ENCODE results near the gene AMZ2. TPM values are rescaled to one million over a fixed set of nuclear protein-coding genes. Genes with fewer than 3 reads are reported as not detected.
A peak's percentile ranks its signal among the peaks of the same experiment; 100 is the strongest.
"Not testable (repeated sequence)": the region's sequence is repeated elsewhere in the genome, so short reads cannot be mapped to it uniquely, and the experiment has no call there.

AMZ2 gene
- polyA plus RNA-seq, 3 donors, result 34.0 to 67.6 (median 67.2) TPM

DNA sequence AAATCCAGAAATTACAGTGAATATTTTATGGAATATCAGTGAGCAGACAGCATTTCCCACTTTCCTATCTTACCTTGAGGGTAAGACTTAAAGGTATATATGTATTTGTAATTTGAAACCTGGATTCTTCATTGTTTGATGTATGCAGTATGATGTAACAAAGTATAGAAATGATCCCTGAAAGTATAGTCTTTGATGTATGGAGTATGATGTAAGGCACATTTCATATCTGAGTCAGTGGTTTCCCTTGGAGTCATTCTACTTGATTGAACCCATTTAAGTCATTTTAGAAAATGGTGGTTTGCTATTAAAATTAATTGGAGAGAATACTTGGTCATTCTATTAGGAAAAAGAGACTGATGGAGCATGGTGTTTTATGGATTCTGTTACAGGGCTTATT is 10.1 kb downstream of the AMZ2 start:
- H3K79me2 ChIP-seq (ENCODE audit: insufficient read depth, low read length), result no peaks in the 10 kb centered on the region
- peaks cover 0 to 6% of the 10 kb centered on the region in 2 donors for H3K27me3 ChIP-seq (ENCODE audit: control insufficient read depth in 2 of 2, insufficient read depth in 2 of 2, low read length in 2 of 2)
- peak overlapping the region in 3 of 7 donors; percentile 13 to 53 (median 25) for H3K27ac Mint-ChIP-seq
- H3K4me2 ChIP-seq (replicated peaks; ENCODE audit: extremely low read depth, low read length, poor library complexity, severe bottlenecking), result no peak overlapping the region
- TF ChIP-seq, protein P1, sequence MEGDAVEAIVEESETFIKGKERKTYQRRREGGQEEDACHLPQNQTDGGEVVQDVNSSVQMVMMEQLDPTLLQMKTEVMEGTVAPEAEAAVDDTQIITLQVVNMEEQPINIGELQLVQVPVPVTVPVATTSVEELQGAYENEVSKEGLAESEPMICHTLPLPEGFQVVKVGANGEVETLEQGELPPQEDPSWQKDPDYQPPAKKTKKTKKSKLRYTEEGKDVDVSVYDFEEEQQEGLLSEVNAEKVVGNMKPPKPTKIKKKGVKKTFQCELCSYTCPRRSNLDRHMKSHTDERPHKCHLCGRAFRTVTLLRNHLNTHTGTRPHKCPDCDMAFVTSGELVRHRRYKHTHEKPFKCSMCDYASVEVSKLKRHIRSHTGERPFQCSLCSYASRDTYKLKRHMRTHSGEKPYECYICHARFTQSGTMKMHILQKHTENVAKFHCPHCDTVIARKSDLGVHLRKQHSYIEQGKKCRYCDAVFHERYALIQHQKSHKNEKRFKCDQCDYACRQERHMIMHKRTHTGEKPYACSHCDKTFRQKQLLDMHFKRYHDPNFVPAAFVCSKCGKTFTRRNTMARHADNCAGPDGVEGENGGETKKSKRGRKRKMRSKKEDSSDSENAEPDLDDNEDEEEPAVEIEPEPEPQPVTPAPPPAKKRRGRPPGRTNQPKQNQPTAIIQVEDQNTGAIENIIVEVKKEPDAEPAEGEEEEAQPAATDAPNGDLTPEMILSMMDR (IDR thresholded peaks at IDR 0.05), result no peak
- H3K9me3 ChIP-seq (replicated peaks in 1 of 2; ENCODE audit: control insufficient read depth in 1 of 2, insufficient read depth in 1 of 2, low read length in 2 of 2), result no peaks in the 10 kb centered on the region
- H3K9ac ChIP-seq (ENCODE audit: insufficient read depth, low read length, poor library complexity, severe bottlenecking), result no peak overlapping the region
- H3K4me1 Mint-ChIP-seq, result peaks cover 68% of the 10 kb centered on the region
- H3K27ac ChIP-seq (ENCODE audit: low read depth in 1 of 2, low read length in 2 of 2), result no peak overlapping the region
- H3K4me3 Mint-ChIP-seq, result peak overlapping the region in 1 of 2 donors; percentile 26
- peaks cover 34 to 41% of the 10 kb centered on the region in 2 donors for H3K4me1 ChIP-seq (ENCODE audit: control insufficient read depth in 1 of 2, insufficient read depth in 2 of 2, low read length in 2 of 2)
- peaks cover 46 to 63% of the 10 kb centered on the region in 2 donors for H3K36me3 Mint-ChIP-seq
- no peak overlapping the region for H3K4me3 ChIP-seq (replicated peaks in 1 of 3; ENCODE audit: low read depth in 2 of 3, low read length in 3 of 3)
- peak in 2 of 3 donors; percentile 38 to 54 for DNase-seq
- H3K36me3 ChIP-seq (replicated peaks in 1 of 2; ENCODE audit: control insufficient read depth in 1 of 2, insufficient read depth in 2 of 2, low read length in 2 of 2), result peaks cover 0 to 2% of the 10 kb centered on the region in 2 donors
- intact Hi-C loops (cut with micrococcal nuclease), result no loop called here
- peaks cover 0 to 4% (median 0%) of the 10 kb centered on the region in 7 donors for H3K9me3 Mint-ChIP-seq
- H4K20me1 ChIP-seq (ENCODE audit: insufficient read depth, low read length), result no peaks in the 10 kb centered on the region
- no peak overlapping the region for H2AFZ ChIP-seq (ENCODE audit: insufficient read depth, low read depth, low read length, poor library complexity, severe bottlenecking)
- H3K27me3 Mint-ChIP-seq (ENCODE audit: low read depth in 3 of 3), result peaks cover 8 to 13% (median 11%) of the 10 kb centered on the region in 3 donors

DNA sequence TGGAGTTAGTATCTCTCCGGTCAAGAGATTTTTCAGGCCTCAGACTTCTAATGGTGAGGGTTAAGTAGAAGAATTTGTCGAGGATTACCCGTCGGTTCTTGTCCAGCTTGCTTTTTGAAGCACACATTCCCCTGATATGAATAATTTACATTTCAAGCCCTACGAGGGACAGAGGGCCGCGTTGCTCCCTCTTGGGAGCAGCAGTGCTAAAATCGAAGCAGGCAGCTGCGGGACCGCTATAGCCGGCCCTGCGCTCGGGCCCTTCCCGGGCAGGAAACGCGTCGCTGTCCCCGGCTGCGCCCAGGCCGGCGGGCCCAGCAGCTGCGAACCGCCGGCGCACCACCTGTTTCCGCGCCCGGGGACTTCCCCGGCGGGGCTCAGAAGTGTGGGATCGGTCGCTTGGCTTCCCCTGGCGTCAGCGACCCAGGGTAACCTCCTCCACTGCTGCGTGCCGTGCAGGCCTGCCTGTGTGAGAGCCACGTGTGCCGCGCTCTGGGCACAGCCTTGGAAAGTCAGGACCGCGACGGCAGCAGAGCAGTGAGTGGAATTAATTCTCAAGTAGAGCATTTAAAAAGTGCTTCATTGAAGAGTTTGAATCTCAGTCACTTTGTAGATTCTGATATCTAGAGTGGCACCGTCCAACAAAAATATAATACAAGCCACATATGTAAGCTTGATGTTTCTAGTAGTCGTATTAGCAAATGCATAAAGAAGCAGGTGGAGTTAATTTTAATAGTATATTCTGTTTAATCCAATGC is 11.2 kb downstream of the AMZ2 start:
- H3K4me2 ChIP-seq (replicated peaks; ENCODE audit: extremely low read depth, low read length, poor library complexity, severe bottlenecking); H3K27ac ChIP-seq (ENCODE audit: low read depth in 1 of 2, low read length in 2 of 2); intact Hi-C loops (cut with micrococcal nuclease); H3K9me3 ChIP-seq (replicated peaks in 1 of 2; ENCODE audit: control insufficient read depth in 1 of 2, insufficient read depth in 1 of 2, low read length in 2 of 2); H3K36me3 ChIP-seq (replicated peaks in 1 of 2; ENCODE audit: control insufficient read depth in 1 of 2, insufficient read depth in 2 of 2, low read length in 2 of 2); H3K9ac ChIP-seq (ENCODE audit: insufficient read depth, low read length, poor library complexity, severe bottlenecking); H3K9me3 Mint-ChIP-seq; H4K20me1 ChIP-seq (ENCODE audit: insufficient read depth, low read length); H3K79me2 ChIP-seq (ENCODE audit: insufficient read depth, low read length); H2AFZ ChIP-seq (ENCODE audit: insufficient read depth, low read depth, low read length, poor library complexity, severe bottlenecking); H3K27me3 ChIP-seq (ENCODE audit: control insufficient read depth in 2 of 2, insufficient read depth in 2 of 2, low read length in 2 of 2): not testable (repeated sequence)
- H3K27ac Mint-ChIP-seq, result peak overlapping the region in 5 of 7 donors; percentile 30 to 79 (median 63)
- peaks cover 7 to 11% (median 8%) of the 10 kb centered on the region in 3 donors for H3K27me3 Mint-ChIP-seq (ENCODE audit: low read depth in 3 of 3)
- WGBS (ENCODE audit: insufficient coverage), result 0% methylated on average over 9 of the region's 44 CpGs
- H3K4me3 Mint-ChIP-seq, result peak overlapping the region; percentile 58 to 83
- Histone ChIP-seq H3K4me3 (replicated peaks in 1 of 3; ENCODE audit: low read depth in 2 of 3, low read length in 3 of 3) (peak overlapping the region in 1 of 3 experiments; percentile 39), H3K4me1 (ENCODE audit: control insufficient read depth in 1 of 2, insufficient read depth in 2 of 2, low read length in 2 of 2) (peaks cover 38 to 43% of the 10 kb centered on the region in 2 donors)
- H3K36me3 Mint-ChIP-seq, result peaks cover 39 to 55% of the 10 kb centered on the region in 2 donors
- DNase-seq, result peak; percentile 59 to 87 (median 77)
- H3K4me1 Mint-ChIP-seq, result peaks cover 63% of the 10 kb centered on the region

DNA sequence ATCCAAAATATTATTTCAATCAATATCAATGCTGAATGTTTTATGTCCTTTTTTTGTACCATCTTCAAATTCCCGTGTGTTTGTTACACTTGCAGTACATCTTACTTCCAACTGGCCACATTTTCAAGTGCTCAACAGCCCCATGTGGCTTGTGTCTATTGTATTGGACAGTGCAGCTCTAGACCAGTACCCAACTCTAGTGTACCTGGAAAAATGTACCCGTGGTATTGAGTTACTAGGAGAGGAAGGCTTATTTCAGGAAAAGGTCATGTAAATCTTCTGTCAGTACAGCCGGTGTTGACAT is 11.8 kb downstream of the AMZ2 start:
- H3K4me1 ChIP-seq (ENCODE audit: control insufficient read depth in 1 of 2, insufficient read depth in 2 of 2, low read length in 2 of 2), result peaks cover 38 to 42% of the 10 kb centered on the region in 2 donors
- H3K79me2 ChIP-seq (ENCODE audit: insufficient read depth, low read length); H3K4me2 ChIP-seq (replicated peaks; ENCODE audit: extremely low read depth, low read length, poor library complexity, severe bottlenecking); H3K36me3 ChIP-seq (replicated peaks in 1 of 2; ENCODE audit: control insufficient read depth in 1 of 2, insufficient read depth in 2 of 2, low read length in 2 of 2); DNase-seq; H3K27me3 ChIP-seq (ENCODE audit: control insufficient read depth in 2 of 2, insufficient read depth in 2 of 2, low read length in 2 of 2); H3K9me3 Mint-ChIP-seq; H2AFZ ChIP-seq (ENCODE audit: insufficient read depth, low read depth, low read length, poor library complexity, severe bottlenecking); H3K9me3 ChIP-seq (replicated peaks in 1 of 2; ENCODE audit: control insufficient read depth in 1 of 2, insufficient read depth in 1 of 2, low read length in 2 of 2); H3K4me3 ChIP-seq (replicated peaks in 1 of 3; ENCODE audit: low read depth in 2 of 3, low read length in 3 of 3); H4K20me1 ChIP-seq (ENCODE audit: insufficient read depth, low read length); H3K9ac ChIP-seq (ENCODE audit: insufficient read depth, low read length, poor library complexity, severe bottlenecking); H3K27ac ChIP-seq (ENCODE audit: low read depth in 1 of 2, low read length in 2 of 2); intact Hi-C loops (cut with micrococcal nuclease): not testable (repeated sequence)
- H3K36me3 Mint-ChIP-seq, result peaks cover 40 to 51% of the 10 kb centered on the region in 2 donors
- H3K4me3 Mint-ChIP-seq, result peak overlapping the region in 1 of 2 donors; percentile 51
- WGBS (ENCODE audit: insufficient coverage), result no CpG with 5 or more reads among the region's 3 CpGs
- peaks cover 6 to 11% (median 8%) of the 10 kb centered on the region in 3 donors for H3K27me3 Mint-ChIP-seq (ENCODE audit: low read depth in 3 of 3)
- peaks cover 61% of the 10 kb centered on the region for H3K4me1 Mint-ChIP-seq
- peak overlapping the region in 3 of 7 donors; percentile 31 to 79 (median 63) for H3K27ac Mint-ChIP-seq
